Esophagus (tissue), 2 donors: Measurements from ENCODE around the gene SFT2D3. TPM values are rescaled to one million over a fixed set of nuclear protein-coding genes. Genes with fewer than 3 reads are reported as not detected.

Experiments used
- H3K27ac ChIP-seq, 2 donors: one replicate each; pipeline ENCODE4 v1.5.1; 2013; ENCODE audit warnings: low read depth in 2 of 2, mild to moderate bottlenecking in 2 of 2, inconsistent platforms in 1 of 2, low read length in 1 of 2, moderate library complexity in 1 of 2
- H3K27me3 ChIP-seq, 2 donors: one replicate each; pipeline ENCODE4 v1.6.1; 2013; ENCODE audit warnings: low read length in 2 of 2, control low read depth in 1 of 2, mild to moderate bottlenecking in 1 of 2; ENCODE audit not compliant: insufficient read depth in 2 of 2, control insufficient read depth in 1 of 2
- H3K36me3 ChIP-seq, 2 donors: one replicate each; pipeline ENCODE4 v1.6.1; 2013; ENCODE audit warnings: low read length in 1 of 2; ENCODE audit not compliant: control insufficient read depth in 2 of 2, insufficient read depth in 2 of 2
- H3K4me1 ChIP-seq, 2 donors: one replicate each; pipeline ENCODE4 v1.6.1; 2013; ENCODE audit warnings: low read length in 1 of 2; ENCODE audit not compliant: control insufficient read depth in 2 of 2, insufficient read depth in 2 of 2
- H3K4me3 ChIP-seq, 2 donors: one replicate each; pipeline ENCODE4 v1.5.1; 2013; ENCODE audit warnings: low read length in 2 of 2, mild to moderate bottlenecking in 2 of 2, low read depth in 1 of 2, moderate library complexity in 1 of 2
- H3K9me3 ChIP-seq, 2 donors: one replicate each; pipeline ENCODE4 v1.6.1; 2013; ENCODE audit warnings: mild to moderate bottlenecking in 2 of 2, low read depth in 1 of 2, low read length in 1 of 2, moderate library complexity in 1 of 2; ENCODE audit not compliant: control insufficient read depth in 2 of 2, insufficient read depth in 1 of 2
- WGBS, 2 donors: extraction: QIAGEN DNeasy Blood & Tissue Kit; methylation state at CpG; one replicate each; pipeline ENCODE4 v1.1.7; 2013; 5-methylcytosine and 5-hydroxymethylcytosine counted together
- polyA plus RNA-seq, 2 donors: library from polyadenylated mRNA; stranded (reverse); fragments of 200-250 nt; gene quantifications; one replicate each; pipeline ENCODE4 v1.2.3, GENCODE V29; 2013
- donor health status: healthy with polysubstance abuse.
- donor health status: Bipolar disorder and iron deficiency.

SFT2D3 gene
- polyA plus RNA-seq, 2 donors: 3.8 to 4.2 TPM

- H3K36me3 ChIP-seq: peaks cover 0 to 5% of the 10 kb centered on the region in 2 donors
- peak overlapping the region; percentile 59 to 63 for H3K27ac ChIP-seq
- 70 to 71% methylated on average over 6 of the region's 6 CpGs for WGBS, 2 donors
- no peaks in the 10 kb centered on the region for H3K27me3 ChIP-seq
- no peaks in the 10 kb centered on the region for H3K9me3 ChIP-seq
- peaks cover 6 to 27% of the 10 kb centered on the region in 2 donors for H3K4me1 ChIP-seq
- H3K4me3 ChIP-seq: peak overlapping the region in 1 of 2 donors; percentile 28
Measured at GRCh38 chr2:127663566-127664064, 37.7 kb upstream of the SFT2D3 start.

- Histone ChIP-seq H3K36me3 (peaks cover 0 to 5% of the 10 kb centered on the region in 2 donors), H3K27me3 (no peaks in the 10 kb centered on the region), H3K4me1 (peaks cover 6 to 21% of the 10 kb centered on the region in 2 donors), H3K4me3 (peak overlapping the region; percentile 28), H3K27ac (peak overlapping the region; percentile 9 to 59), H3K9me3 (no peaks in the 10 kb centered on the region)
- WGBS, 2 donors: 22 to 37% methylated on average over 49 to 69 of the region's 69 CpGs
Measured at GRCh38 chr2:127664065-127664894, 37.0 kb upstream of the SFT2D3 start.

DNA sequence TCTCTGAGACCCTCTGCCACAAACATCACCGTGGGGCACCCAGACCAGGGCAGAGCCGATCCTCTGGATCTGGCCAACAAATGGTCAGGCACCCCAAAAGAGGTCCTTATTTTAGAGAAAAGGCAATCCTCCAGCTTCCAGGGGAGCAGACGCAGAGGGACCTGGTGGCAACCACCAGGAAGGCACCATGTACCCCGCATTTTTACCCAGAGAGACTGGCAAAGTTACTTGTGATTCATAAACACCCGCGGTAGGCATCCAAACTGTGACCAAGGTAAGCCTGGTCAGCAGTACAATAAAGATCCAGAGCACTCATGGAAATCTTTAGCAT, 36.4 kb upstream of the SFT2D3 start:
- 71 to 80% methylated on average over 6 of the region's 6 CpGs for WGBS, 2 donors
- peaks cover 6 to 20% of the 10 kb centered on the region in 2 donors for H3K4me1 ChIP-seq
- H3K27me3 ChIP-seq: no peaks in the 10 kb centered on the region
- peak overlapping the region; percentile 6 to 59 for H3K27ac ChIP-seq
- H3K36me3 ChIP-seq: peaks cover 0 to 5% of the 10 kb centered on the region in 2 donors
- no peaks in the 10 kb centered on the region for H3K9me3 ChIP-seq
- no peak overlapping the region for H3K4me3 ChIP-seq

- Histone ChIP-seq H3K27ac (peak overlapping the region in 1 of 2 donors; percentile 6), H3K4me3 (no peak overlapping the region), H3K4me1 (peaks cover 6 to 20% of the 10 kb centered on the region in 2 donors), H3K36me3 (peaks cover 0 to 5% of the 10 kb centered on the region in 2 donors), H3K9me3 (no peaks in the 10 kb centered on the region), H3K27me3 (no peaks in the 10 kb centered on the region)
- 62 to 81% methylated on average over 8 of the region's 8 CpGs for WGBS, 2 donors
Measured at GRCh38 chr2:127665267-127665893, 35.9 kb upstream of the SFT2D3 start.

DNA sequence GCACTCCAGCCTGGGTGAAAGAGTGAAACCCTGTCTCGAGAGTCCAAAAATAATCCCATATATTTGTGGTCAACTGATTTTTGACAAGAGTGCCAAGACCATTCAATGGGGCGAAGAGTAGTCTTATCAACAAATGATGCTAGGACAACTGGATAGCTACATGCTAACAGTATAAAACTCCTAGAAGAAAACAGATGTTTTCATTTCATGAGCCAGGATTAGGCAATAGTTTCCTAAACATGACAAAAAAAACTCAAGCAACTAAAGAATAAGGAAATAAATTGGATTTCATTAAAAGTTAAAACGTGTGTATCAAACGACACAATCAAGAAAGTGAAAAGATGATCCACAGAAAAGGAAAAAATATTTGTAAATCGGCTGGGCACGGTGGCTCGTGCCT, 32.2 kb upstream of the SFT2D3 start:
- Histone ChIP-seq H3K36me3 (no peaks in the 10 kb centered on the region), H3K27ac (no peak overlapping the region), H3K4me3 (no peak overlapping the region), H3K27me3 (no peaks in the 10 kb centered on the region), H3K9me3 (no peaks in the 10 kb centered on the region), H3K4me1 (peaks cover 6 to 8% of the 10 kb centered on the region in 2 donors)
- 72 to 78% methylated on average over 7 of the region's 7 CpGs for WGBS, 2 donors

GRCh38 chr2:127670055-127670956, 31.0 kb upstream of the SFT2D3 start:
- H3K27me3 ChIP-seq: no peaks in the 10 kb centered on the region
- H3K27ac ChIP-seq: peak overlapping the region in 1 of 2 donors; percentile 31
- WGBS, 2 donors: 72 to 78% methylated on average over 10 of the region's 10 CpGs
- H3K9me3 ChIP-seq: no peaks in the 10 kb centered on the region
- H3K4me1 ChIP-seq: peaks cover 2 to 5% of the 10 kb centered on the region in 2 donors
- H3K4me3 ChIP-seq: no peak overlapping the region
- H3K36me3 ChIP-seq: no peaks in the 10 kb centered on the region

- Histone ChIP-seq H3K27me3 (no peaks in the 10 kb centered on the region), H3K27ac (peak overlapping the region in 1 of 2 donors; percentile 31), H3K9me3 (no peaks in the 10 kb centered on the region), H3K4me1 (peaks cover 2 to 5% of the 10 kb centered on the region in 2 donors), H3K36me3 (no peaks in the 10 kb centered on the region), H3K4me3 (no peak overlapping the region)
- WGBS, 2 donors: 70 to 75% methylated on average over 5 of the region's 5 CpGs
Measured at GRCh38 chr2:127670957-127671290, 30.4 kb upstream of the SFT2D3 start.

DNA sequence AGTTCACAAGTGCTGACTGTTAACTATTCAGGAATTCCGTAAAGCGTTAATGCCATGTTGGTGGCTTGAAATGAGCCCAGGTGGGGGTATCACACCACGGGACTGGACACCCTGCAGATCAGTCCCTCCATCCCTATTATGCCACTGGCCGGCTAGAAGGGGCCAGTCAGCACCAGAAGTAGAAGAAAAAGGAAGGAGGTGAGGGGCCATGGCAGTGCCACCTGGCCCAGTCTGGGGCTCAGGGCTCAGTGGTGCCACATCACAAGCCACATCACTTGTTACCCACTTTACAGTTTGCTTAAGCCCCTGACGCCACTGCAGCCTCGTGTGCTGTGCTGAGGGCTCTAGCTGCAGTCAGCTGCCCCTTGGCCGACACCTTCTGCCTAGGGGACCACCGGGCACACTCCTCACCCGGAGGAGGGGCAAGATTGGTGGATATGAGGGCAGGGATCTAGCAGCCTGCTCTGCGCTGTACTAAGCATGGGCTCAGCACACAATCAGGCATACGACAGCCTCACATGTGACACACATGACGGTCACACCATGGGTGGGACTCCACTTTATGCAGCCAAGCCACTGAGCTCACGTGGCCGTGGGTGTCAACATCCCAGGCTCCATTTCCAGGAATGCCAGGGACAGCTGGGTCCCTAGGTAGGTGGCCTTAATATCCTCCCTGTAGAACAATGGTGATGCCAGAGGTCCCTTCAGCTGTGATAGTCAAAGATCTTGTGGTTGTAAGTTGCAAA, 29.6 kb upstream of the SFT2D3 start:
- no peaks in the 10 kb centered on the region for H3K27me3 ChIP-seq
- no peaks in the 10 kb centered on the region for H3K36me3 ChIP-seq
- WGBS, 2 donors: 73 to 78% methylated on average over 14 of the region's 14 CpGs
- H3K27ac ChIP-seq: peak overlapping the region; percentile 32 to 45
- peaks cover 2 to 5% of the 10 kb centered on the region in 2 donors for H3K4me1 ChIP-seq
- H3K9me3 ChIP-seq: no peaks in the 10 kb centered on the region
- H3K4me3 ChIP-seq: peak overlapping the region in 1 of 2 donors; percentile 5
